ENCODE data around the gene NTM.
"Not testable (repeated sequence)": the region's sequence is repeated elsewhere in the genome, so short reads cannot be mapped to it uniquely, and the experiment has no call there.

The NTM gene

DNA sequence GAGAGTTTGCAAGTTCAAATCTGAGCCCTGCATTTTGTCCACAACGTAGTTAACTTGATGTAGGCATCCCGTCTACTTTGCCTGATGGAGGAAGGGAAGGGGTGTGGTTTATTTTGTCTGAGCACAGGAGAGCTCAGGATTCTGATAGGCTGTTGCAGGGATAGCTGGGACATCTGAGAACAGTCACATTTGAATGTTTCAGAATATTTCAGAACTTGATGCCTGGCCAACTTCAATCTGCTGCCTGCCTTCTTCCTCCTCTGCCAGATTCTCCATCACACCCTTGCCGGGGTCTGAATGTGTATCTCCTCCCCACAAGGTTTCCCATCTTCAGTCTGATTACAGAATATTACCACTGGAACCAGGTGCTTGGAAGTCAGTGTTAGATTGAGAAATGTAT, 51.6 kb downstream of the NTM start:
- no peak for DNase-seq (ENCODE audit: low read depth)

GRCh38 chr11:131422496-131422895, 52.1 kb downstream of the NTM start:
- DNase-seq (ENCODE audit: low read depth): no peak

DNA sequence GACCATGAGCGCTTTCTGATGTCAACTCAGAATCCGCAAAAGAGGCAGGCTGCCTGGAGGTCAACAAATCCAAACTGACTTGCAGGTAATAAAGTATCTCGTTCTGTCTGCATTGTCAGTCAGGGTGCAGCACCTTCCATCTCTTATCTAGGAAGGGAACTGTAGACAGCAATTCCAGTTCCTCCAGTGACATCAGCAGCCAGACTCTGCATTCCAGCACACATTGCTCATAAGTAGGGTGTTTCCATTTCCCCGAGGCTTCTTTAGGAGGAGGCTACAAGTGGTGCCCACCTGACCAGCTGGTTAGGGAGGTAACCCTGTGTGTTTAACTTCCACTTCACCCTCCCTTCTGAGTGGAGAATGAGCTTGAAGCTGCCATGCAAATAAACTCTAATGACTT, 53.3 kb downstream of the NTM start:
- no peak for DNase-seq (ENCODE audit: low read depth)

- not testable (repeated sequence) for DNase-seq (ENCODE audit: low read depth)
Observed at GRCh38 chr11:131424257-131424876, 54.0 kb downstream of the NTM start.

DNA sequence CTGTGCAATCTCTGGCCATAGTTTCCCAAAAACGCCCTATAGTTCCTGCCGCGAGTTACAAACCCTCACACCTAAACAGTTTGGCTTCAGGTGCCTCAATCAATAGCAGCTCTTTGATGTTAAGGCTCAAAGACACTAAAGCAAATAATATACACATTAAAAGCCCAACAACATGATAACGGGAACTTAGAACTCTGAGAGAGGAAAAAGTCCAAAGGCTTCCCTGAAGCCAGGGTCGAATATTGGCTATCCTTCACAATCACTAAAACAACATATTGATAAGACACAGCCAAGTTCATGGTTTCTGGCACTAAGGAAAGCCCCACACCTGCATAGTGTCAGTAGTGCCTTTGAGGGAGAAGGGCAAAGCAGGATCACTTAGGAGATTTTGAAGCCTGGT, 54.9 kb downstream of the NTM start:
- DNase-seq (ENCODE audit: low read depth): no peak

GRCh38 chr11:131428853-131429252, 58.4 kb downstream of the NTM start:
- no peak for DNase-seq (ENCODE audit: low read depth)

GRCh38 chr11:131430473-131431208, 60.2 kb downstream of the NTM start:
- DNase-seq (ENCODE audit: low read depth): no peak

DNA sequence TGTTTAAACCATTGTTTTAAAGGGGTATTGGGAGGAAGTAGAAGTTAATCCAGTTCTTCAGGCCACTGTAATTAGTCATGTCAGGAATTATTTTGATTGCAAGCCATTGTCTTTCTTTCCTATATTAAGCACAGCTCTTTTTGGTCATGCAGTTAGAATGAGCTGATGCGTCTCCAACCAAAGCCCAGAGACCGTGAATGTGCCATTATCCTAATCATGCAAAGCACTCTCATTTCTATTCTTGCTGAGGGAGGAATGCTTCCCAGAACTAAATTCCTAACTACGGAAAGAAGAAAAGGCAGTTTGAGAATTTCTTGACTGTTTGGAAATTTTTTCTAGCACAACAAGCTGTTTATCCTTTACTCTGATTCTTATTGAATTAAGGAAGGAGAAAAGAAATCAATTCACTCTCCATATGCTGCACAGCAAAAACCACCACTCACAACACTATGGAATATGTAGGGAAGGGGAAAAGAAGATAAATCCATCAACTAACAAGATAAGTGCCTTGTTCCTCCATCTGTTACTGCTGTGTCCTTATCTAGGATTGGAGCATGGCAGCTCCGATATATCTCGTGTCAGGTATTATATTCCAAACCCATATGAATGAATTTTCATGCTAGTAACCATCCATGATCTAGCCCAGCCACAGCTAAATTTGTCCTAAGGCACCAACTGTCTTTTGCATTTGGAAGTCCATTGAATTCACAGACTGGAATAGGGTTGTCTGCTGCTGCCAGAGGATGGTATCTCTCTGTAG, 70.8 kb downstream of the NTM start:
- DNase-seq (ENCODE audit: low read depth): no peak

DNA sequence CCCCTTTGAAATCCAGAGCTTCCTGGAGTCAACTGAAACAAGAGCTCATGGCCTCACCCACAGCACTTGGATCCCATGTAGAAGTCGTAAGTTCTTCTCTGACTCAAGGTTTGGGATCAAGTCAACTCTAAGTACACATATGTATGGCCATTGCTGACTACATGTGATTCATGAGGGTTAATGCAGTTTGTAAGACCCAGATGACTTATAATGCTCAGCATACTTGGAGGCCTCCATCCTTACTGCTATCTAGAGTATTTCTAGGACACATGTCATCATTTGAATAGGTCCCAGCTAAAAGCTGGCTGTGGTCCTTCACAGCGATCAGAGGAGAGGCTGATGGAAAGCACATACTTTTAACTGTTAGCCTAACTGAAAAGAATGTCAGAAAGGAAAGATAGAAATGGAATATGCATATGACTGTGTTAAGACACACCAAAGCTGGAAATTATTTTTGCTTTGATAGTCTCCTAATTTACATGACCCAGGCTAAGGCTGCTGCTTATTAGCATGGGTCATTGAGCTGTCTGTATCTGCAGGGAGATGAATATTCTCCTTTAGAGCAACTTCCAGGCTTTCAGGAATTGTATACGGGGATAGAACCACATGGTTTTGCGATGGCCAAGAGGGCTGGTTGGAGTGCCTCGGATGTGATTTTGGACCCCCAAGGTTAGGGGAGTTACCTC, 76.3 kb downstream of the NTM start:
- DNase-seq (ENCODE audit: low read depth): no peak

- no peak for DNase-seq (ENCODE audit: low read depth)
Observed at GRCh38 chr11:131447277-131447815, 76.9 kb downstream of the NTM start.

DNA sequence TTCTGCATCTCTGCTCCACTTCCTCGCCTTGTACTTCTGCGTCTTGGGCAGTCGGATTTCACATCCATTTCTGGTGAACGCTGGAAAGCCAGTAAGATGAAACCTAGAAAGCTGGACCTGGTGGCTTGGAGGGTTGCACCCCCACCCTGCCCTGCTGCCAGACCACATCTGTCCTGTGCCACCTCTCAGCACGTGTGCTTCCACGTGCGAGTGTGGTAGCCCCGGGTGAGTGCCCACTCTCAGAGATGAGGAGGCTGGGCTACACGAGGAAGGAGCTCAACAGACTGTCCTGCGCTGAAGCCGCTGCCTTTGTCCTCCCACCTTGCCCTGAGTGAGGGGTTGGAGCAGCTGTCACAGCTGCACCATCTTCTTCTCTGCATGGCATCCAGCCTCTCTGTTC, 77.5 kb downstream of the NTM start:
- DNase-seq (ENCODE audit: low read depth): no peak

DNA sequence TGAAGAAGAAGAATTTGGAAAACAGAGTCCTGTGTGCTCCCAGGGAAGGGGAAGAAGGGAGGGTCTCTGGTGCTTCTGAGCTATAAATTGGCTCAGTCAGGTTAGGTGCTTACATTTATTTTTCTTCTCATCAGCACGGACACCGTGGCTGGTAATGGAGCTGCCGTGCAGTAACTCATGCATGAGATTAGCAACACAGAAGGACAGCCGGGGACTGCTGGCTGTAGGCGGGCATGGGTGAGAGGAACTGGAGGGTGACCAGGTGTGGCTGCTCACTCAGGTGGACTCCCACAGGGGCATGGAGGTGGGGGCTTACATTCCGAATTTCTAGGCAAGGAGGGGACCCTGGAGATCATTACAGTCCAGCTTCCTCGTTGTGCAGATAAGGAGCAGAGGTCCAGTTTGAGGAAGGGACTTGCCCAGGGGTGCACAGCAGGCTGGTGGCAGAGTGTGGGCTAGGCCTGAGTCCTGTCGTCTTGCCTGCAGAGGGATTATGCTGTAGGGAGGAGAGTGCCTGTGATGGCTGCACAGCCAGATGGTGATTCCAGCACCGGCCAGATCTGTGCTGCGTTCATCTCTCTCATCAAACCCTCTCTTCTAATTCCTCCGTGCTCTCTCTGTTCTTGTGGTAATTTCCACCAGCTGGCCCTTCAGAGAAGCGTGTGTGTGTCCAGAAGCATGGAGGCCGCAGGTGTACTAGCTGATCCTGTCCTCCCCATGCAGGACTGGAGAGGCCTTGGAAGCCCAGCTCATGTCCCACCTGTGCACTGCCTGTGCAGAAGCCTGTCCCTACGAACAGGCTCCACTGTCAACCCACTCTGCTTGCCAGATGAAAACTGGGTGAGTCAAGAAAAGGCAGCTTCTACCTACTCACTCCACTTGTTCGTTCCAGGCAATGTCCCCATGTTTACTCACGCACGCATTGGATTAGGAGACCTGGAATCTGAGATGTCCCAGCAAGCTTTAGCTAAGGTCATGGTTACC, 78.9 kb downstream of the NTM start:
- no peak for DNase-seq (ENCODE audit: low read depth)

DNA sequence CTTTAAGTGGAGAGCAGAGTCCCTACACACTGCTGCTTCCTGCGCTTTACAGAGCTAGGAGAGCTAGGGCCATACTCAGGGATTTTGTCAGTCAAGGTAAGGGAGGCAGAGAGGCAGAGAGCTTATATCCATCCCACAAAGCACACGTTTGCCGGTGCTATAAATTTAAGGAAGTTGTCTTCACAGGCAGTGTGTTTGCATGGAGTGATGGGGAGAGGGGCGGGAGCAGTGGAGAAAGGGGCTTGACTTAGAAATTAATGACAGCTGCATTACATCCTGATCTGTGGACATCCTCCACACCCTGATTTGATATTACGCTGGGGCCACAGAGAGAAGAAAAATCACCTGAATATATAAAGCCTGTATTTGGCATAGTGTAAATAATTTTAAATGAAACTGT, 84.1 kb downstream of the NTM start:
- DNase-seq (ENCODE audit: low read depth): no peak

DNA sequence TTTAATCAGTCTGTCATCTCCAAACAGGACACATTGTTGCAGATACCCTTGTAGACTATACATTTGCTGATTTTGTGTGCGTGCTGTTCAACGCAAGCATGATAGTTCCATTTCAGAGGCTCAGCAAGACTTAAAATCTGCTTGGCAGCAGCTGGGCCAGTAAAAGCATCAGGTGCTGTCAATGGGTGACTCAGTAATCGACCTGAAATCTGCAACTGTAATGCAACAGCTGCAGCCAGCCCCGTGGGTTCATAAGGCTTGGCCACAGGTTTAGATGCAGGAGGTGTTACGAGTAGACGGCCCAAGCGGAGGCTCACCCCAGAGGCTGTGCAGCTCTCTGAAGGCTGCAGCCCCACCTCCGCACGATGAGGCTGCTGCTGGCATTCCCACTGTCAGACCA, 84.6 kb downstream of the NTM start:
- DNase-seq (ENCODE audit: low read depth): no peak

- DNase-seq (ENCODE audit: low read depth): no peak
Observed at GRCh38 chr11:131455843-131456704, 85.7 kb downstream of the NTM start.

- no peak for DNase-seq (ENCODE audit: low read depth)
Observed at GRCh38 chr11:131457163-131457562, 86.7 kb downstream of the NTM start.

DNA sequence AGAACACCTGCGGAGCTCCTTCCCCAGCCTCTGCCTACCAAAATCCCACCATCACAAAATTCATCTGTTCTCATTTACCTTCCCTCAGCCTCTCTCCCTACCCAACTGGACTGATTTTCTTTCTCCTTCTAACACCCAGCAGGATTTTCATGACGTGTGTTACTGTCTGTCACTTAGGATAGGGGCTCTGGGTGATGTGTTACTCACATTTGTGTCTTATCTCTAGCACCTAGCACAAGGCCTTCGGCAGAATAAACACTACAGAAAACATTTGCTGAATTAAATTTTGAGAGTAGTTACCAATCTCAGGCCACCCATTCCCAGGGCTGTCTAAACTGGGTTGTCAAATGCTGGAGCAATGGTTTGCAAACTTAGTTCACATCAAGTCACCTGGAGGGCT, 88.0 kb downstream of the NTM start:
- DNase-seq (ENCODE audit: low read depth): no peak

GRCh38 chr11:131460931-131461330, 90.5 kb downstream of the NTM start:
- DNase-seq (ENCODE audit: low read depth): no peak

DNA sequence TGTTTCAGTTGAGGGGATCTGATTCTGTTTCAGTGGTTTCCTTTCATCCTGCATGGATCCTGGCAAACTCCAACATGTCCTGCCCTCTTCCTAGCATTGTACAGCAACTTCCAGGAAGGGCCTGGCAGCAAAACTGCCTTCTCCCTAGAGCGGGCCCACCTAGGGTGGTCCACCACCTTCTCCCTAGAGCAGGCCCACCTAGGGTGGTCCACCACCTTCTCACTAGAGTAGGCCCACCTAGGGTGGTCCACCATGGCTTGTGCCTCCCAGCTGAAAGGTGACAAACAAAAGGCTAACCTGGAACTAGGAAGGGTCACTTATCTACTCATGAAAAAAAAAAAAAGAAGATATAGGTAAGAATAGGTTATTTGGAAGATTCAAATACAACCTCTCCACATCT, 92.2 kb downstream of the NTM start:
- DNase-seq (ENCODE audit: low read depth): no peak

DNA sequence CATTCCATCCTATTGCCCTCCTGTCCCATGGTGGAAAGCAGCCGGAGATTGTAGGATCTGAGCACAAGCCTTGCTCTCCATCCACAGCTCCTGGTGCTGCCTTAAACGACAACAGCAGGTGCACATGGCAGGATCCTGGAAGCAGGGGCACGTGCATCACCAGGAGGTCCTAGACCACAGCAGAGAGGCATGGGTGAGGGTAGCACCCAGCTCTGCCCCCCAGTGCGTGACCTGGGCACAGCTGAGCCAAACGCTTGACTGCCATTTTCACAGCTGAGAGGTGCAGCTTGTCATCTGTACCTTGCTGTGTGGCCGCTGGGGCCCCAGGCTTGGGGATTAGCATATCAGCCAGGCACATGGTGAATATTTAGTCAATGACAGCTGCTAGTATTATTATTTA, 92.7 kb downstream of the NTM start:
- DNase-seq (ENCODE audit: low read depth): no peak
